ENCODE results near the gene BHMT2. TPM values are rescaled to one million over a fixed set of nuclear protein-coding genes. Genes with fewer than 3 reads are reported as not detected.

The BHMT2 gene
- total and polyA plus RNA-seq, 2 of the 13 experiments (the other 11 are each of a cell fraction or from before 2014, with no cell fraction given), result 13.8 to 18.8 TPM

- TF ChIP-seq NR2F6 (IDR thresholded peaks at IDR 0.05) (peak; percentile 53), NR2F6 (CRISPR knock-in tag; IDR thresholded peaks at IDR 0.05) (peak; percentile 53; the same call in 1 of the 2 replicates), SPEN (CRISPR knock-in tag; IDR thresholded peaks at IDR 0.05; ENCODE audit: low read depth) (0 out of 2 replicates have a peak, but pooled peaks have one; percentile 19), DRAP1 (CRISPR knock-in tag; IDR thresholded peaks at IDR 0.05) (no peak), MZF1 (CRISPR knock-in tag; IDR thresholded peaks at IDR 0.05; ENCODE audit: borderline replicate concordance) (0 out of 2 replicates have a peak, but pooled peaks have one; percentile 67), SOX5 (CRISPR knock-in tag; IDR thresholded peaks at IDR 0.05; ENCODE audit: borderline replicate concordance) (peak; percentile 22; the same call in 1 of the 2 replicates), GFI1 (CRISPR knock-in tag; IDR thresholded peaks at IDR 0.05; ENCODE audit: borderline replicate concordance) (peak; percentile 74; the same call in 1 of the 2 replicates), SP2 (CRISPR knock-in tag; IDR thresholded peaks at IDR 0.05) (no peak), SP140L (CRISPR knock-in tag; IDR thresholded peaks at IDR 0.05; ENCODE audit: borderline replicate concordance) (no peak), ZMYM4 (CRISPR knock-in tag; IDR thresholded peaks at IDR 0.05) (peak; percentile 81), NBN (conservative IDR thresholded peaks at IDR 0.05) (no peak)
These were observed 24.2 kb downstream of the BHMT2 start (continued) for GRCh38 chr5:79093762-79094161.

- POLR2A ChIA-PET, result no interaction called here
- intact Hi-C loops (cut with micrococcal nuclease; ENCODE audit: unreplicated experiment) (no loop called here), in situ Hi-C loops (cut with HindIII; ENCODE audit: extremely low pct_ligation_motif_present, low pct_unique_long_range_greater_than_20kb) (no loop called here)
- no TSS peak for BruUV-seq (replicated peaks)
- CTCF ChIA-PET (ENCODE audit: low intra/inter-chr PET ratio, low total read pairs), result no interaction called here
- TF ChIP-seq CTCF (CRISPR knock-in tag; IDR thresholded peaks at IDR 0.05) (0 out of 2 replicates have a peak, but pooled peaks have one; percentile 4), SRSF4 (IDR thresholded peaks at IDR 0.05; ENCODE audit: low read depth, low read length, poor library complexity, severe bottlenecking) (no peak)
- no peak for DNase-seq (ENCODE audit: low spot score)
- H3K4me3 ChIP-seq (replicated peaks in 1 of 3; ENCODE audit: insufficient read depth in 1 of 3, low read depth in 2 of 3, low read length in 3 of 3), result no peak overlapping the region
- FAIRE-seq, result no peak
- H3K36me3 ChIP-seq (replicated peaks in 1 of 2; ENCODE audit: control insufficient read depth in 1 of 2, insufficient read depth in 2 of 2, low read length in 2 of 2), result no peaks in the 10 kb centered on the region
- peaks cover 57% of the 10 kb centered on the region for H3K4me1 ChIP-seq (ENCODE audit: insufficient read depth, low read length)
- H4K20me1 ChIP-seq (ENCODE audit: insufficient read depth, low read length), result no peaks in the 10 kb centered on the region
- H3K27ac ChIP-seq (ENCODE audit: extremely low read length, insufficient read depth, low read length), result no peak overlapping the region
- H3K79me2 ChIP-seq (ENCODE audit: insufficient read depth, low read length), result no peaks in the 10 kb centered on the region
- no peak for ATAC-seq
- H3K9me3 ChIP-seq (ENCODE audit: low read length), result no peaks in the 10 kb centered on the region
- H3K9ac ChIP-seq (ENCODE audit: insufficient read depth, low read depth, low read length), result no peak overlapping the region
- H3K4me2 ChIP-seq (ENCODE audit: low read depth, low read length), result peak overlapping the region; percentile 75; the same call in 1 of the 2 replicates
- peaks cover 0 to 3% of the 10 kb centered on the region in 2 experiments; a peak in 2 of 5 replicates for H3K27me3 ChIP-seq (ENCODE audit: control insufficient read depth in 1 of 2, insufficient read depth in 2 of 2, low read length in 2 of 2)
- H2AFZ ChIP-seq (ENCODE audit: low read length), result no peak overlapping the region
- WGBS (ENCODE audit: low lambda C conversion rate), result 21% methylated on average over 2 of the region's 2 CpGs
These were observed 36.3 kb downstream of the BHMT2 start for GRCh38 chr5:79105868-79106267.
